ENCODE results near the gene KLHL29.
A peak's percentile ranks its signal among the peaks of the same experiment; 100 is the strongest.

KLHL29 gene

DNA sequence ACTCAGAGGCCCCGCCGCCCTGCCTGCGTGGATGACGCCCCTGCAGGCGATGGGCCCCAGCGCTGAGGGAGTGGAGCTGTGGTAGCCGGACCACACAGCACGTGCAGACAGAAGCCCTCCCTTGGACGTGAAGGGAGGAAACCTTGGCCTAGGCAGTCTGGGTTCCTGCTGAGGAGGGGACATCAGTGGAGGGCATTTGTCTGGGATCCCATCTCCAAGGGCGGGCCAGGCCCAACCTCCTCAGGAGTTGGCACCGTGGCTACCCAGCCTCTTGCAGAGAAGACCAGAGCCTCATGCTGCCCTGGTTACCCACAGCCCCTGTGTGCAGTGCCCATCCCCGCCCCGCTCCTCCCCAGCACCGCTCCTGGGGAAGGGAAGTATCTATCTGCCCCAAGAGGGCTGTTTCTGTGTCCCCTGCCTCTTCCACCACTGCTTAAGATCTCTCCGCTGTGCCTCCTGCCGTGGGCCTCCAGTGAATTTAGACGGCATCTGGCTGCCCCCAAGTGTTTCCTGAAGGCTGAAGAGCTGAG is 241.8 kb downstream of the KLHL29 start:
- DNase-seq, result no peak

DNA sequence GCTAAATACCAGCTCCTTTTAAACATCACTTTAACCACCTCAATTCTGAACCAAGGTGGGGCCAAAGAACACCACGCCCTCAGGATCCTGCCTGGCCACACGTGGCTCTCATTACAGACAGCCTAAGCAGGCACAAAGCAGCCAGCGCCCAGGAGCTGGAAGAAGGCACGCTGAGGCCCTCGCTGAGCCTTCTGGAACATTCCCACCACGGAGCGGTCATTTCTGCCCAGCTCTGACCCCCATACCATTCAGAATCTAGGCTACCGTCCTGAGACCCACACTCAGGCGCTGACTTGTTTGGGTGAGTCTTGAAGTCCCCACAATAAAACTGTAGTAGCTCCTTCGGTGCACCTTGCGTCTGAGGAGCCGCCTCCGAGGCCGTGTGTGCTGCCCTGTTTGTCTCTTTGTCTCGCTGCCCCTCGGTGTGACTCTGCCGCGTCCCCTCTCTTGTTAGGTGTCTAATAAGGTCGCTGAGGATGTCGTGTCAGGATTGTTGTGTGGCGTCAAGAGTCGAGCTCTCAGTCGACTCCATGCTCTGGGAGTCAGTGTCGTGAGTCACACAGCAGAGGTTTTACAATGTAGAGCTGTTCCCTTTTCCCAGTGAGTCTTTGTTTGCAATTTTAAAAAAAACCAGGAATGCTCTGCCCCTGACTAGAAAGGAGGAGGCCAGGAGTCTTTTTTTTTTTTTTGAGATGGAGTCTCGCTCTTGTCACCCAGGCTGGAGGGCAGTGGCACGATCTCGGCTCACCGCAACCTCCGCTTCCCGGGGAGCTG is 242.4 kb downstream of the KLHL29 start:
- DNase-seq, result no peak

DNA sequence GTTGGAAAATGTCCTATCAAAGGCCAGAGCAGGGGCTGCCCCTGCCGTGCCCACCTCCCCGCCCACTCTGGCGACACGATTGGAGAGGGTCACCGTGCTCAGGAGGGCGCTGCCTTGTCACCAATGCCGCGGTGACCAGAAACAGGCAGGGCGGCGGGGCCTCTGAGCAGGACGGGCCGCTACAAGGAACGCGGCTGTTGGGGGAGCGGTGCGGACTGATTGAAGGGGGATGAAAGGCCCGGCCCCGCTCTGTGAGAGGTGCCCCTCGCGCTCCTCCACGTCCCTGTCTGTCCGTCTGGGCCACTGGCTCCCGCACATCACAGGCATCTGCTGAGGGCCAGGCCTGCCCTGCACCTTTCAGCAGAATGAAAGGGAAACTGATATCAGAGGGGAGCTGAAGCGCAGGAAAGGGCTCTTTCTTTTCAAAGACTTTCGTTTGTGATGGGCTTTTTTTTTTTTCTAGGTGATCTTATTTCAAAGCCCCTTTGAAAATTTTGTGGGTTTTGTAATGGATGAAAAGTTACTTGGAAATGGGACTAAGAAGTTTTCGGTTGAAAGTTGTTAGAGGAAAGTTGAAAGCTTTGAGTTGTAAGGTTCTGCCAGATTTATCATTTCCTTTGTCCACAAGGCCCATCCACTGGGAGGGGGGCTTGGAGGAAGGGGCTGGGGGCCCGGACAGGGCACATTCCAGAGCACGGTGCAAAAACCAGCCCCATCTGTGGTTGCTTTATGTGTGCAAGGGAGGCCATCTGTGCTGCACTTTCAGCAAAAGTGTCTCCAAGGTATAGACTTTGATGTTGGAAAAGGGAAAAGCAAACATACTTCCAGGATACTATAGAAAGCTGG is 244.2 kb downstream of the KLHL29 start:
- DNase-seq, result no peak

DNA sequence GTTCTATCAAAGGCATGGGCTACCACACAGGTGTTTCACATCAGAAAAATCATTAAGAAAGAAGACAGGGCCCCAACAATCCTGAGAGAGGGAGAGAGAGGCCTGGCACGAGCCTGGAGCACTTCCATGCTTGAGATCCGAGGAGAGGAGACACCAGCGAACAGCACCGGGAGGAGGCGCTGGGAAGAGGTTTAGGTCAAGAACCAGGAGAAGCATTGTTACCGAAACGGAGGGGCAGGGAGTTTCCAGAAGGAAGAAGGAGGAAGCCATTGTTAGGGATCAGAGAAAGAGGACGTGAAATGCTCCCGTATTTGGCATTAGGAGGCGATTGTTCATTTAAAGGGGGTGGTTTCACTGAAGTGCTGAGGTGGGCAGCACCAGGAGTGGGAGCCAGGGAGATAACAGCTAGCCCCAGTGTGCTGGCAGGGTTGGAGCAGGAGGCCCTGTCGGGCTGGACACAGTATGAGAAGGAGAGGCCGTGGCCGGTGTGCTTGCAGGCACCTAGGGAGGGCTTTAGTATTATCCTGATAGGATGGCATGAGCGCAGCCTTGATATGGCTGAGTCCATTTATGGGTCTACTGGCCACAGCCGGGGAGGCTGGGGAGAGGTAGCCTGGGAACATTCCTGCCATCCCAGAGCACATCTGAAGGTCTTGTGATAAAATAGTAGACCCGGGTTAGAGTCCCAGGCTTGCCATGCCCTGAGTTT is 244.9 kb downstream of the KLHL29 start:
- no peak for DNase-seq

DNA sequence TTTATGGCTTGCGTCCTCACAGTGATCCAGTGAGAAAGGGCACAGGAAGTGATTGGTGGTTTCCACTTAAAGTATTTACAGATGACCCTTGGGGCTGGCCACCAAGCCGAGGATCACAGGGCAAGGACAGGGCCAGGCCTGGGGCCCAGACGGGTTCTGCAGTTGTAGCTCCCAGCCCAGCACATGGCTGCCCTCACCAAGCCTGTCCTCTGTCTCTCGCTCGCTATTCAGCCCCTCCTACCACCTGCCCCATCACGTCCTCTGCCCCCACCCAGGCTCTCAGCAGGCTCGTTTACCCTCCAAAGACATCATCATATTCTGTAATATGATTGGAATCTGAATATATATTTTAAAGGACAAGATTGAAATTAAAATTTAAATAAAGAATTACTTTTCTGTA is 246.0 kb downstream of the KLHL29 start:
- no peak for DNase-seq

DNA sequence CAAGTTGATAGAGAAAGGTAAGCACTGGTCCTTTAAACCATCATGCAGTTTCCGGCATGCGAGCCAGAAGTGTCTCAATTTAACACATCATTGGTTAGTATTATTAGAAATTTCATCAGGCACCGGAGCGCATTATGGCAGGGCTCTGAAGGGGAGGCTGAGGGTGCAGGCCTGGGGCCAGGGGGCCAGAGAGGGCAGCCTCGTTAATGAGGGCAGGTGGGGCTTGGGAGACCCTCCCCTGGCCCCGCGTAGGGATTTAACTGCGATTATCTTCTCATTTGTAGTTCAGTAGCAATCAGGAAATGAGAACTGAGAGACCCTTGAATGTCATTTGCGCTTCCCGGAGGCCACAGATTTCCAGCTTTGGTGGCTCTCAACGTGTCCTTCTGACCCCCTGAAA is 246.4 kb downstream of the KLHL29 start:
- DNase-seq, result no peak

DNA sequence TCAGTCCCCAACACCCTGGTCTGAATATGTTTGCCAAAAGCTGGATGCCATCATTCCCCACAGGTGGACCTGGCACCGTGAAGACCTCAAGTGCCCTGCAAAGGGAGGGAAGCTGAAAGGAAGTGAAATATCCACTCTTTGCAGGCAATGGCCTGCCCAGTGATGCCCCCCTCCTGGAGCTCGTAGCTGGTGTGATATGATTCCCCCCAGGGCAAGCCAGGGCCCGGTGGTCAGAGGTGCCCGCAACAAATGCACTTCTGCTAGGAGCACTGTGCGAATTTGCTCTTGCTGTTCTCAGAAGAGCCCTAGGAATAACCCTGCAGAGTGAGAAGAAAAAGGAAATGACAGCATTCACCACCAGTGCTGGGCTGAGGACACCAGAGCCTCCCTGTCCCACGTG is 247.4 kb downstream of the KLHL29 start:
- no peak for DNase-seq

DNA sequence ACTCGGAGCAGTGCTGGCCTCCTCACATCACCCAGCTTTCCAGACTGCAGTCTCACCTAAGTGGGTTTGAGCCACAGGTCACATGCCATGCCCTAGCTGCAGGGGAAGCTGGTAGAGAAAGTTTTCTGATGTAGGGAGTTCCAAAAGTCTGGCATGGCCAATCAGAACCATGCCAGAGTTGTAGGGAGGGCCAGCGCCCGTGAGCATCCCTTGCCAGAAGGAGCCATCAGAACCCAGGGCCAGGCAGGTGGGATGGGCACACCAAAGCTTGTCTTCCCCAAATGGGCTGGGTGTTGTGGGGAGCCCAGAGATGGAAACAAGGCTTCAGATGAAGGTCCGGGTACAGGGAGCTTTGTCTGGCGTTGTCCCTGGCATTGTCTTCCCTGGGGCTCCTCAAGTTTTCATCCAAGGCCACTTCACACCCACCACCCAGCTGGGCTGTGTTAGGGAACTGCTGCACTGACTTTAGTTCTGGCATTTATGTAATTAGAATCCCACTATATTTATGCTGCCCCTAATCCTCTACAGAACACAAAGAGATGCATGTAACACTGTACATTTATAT is 247.9 kb downstream of the KLHL29 start:
- DNase-seq, result no peak

DNA sequence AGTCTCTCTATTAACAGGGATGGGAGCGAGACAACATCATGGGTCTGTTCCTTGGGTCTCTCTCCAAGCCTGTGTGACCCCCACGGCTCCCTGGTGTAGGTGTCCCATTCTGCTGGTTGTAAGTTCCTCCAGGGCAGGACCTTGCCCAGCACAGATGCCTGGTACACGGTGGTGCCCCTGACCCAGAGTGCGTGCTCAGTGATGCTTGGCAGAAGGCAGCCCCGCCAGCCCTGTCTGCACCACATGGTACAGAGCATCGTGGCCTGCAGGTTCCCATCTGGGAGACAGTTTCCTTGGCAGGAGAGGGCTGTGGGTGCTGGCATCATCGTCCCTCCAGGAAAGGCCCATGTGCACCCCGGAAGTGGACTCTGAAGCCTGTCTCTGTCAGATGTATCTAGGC is 249.0 kb downstream of the KLHL29 start:
- no peak for DNase-seq

DNA sequence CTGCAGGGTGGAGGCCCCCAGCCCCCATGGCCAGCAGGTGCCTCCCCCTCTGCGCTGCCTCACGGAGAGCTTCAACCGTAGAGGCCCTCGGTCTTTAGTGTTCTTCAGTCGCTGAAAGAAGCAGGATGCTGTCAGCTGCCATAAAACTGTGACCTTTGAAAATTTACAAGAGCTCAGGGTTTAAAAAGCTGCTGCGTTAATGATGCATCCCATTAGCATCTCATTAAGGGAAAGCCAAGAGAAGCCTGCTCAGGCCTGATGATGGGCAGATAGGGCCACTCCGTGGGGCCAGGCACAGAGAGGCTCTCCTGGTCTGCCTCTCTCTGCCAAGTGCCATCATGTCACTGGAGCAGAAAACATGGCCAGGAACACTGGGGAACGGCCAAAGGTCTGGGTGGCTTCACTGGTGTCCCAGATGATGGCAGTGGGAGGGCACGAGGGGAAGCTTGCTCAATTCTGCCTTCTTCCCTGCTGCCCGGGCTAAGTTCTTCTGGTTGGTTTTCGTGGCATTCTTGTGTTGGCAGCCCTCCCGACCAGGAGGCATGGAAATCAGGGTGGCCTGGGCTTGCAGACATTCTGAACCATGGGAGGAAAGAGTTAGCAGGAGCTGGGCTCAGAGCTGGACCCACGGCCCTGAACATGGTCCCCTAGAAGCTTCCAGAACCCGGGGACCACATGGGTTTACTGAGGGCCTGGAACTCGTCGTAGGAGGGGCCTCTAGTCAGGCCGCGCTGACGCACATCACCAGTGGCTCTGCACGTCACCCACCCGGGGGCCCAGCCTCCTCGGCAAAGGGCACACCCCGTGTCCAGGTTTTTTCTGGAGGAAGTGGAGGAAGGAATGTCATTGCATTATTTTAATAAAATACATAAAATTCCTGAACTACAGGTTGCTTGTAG is 250.7 kb downstream of the KLHL29 start:
- no peak for DNase-seq

DNA sequence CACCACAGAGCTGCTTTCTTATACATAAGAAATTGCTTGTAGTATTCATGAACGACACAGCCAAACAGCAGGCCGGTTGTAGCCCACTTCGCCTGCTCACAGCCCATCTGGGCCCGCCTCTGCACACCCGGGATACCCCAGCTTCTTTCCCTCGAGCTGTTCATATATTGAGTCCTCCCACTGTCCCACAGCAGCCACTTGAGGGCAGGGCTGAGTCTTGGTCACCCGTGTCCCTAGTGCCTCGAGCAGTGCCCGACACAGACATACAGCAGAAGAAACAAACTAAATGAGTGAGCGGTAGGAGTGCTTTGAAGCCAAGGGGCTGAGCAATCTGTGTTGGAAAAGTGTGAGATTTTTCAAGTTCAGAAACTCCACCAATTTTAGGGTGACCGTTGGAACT is 251.4 kb downstream of the KLHL29 start:
- peak in 2 of 56 donors; percentile 8 to 14 for DNase-seq

DNA sequence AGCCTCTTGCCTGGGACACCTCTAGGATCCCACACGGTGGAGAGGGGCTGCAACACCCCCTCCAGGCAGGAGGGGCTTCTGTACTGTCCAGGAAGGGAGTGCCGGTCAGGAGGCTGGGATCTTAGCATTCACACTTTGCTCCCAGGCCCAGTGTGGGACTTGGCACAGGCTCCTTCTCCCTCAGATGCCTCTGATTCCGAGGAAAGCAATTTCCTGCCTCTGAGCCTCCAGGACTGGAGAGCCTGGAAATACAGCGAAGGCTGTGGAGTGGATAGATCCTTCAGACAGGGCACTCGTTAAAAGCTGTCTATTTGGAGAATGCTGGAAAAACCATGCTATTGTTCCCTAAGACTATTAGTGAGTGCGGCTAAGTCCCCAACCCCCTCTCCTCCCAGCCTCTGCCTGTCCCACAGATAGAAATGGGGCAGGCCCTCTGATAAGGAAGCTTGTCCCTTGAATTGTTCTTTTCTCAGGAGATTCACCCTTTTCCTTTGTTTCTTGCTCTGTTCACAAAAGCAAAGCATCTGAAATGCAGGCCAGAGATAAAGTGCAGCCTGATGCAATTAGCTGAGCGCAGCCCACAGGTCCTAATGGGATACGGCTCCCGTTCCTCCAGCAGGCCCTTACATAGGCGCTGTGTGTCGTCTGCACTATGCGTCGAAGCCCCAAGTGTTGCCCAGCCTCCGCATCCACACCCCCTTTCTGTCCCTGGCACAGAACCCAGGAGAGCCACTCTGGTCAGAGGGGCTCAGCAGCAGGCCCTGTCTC is 252.2 kb downstream of the KLHL29 start:
- DNase-seq, result no peak

DNA sequence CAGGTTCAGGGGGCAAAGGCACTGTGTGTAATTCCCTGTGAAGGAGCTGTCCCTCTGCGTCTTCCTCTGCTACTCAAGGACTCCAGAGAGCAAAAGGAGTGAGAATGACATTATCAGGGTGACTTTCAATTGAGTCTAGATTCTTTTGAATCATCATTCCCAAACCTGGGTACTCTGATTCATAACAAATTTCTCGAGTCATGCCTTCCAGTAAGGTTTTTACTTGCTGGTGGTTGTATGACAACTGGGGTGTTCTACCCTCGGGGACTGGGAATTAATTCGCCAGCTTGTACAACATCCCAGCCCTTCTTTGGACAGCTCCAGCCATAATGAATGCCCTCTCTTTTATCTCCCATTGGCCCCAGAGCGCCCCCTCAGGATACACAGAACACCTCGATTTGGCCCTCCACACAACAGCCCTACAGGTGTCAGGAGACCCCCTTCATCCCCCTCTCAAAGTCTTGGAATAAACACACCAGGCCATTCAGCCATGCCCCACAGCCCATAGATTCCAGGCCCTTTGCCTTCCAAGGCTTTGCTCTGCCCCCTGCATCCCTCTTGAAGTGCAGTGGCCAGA is 254.5 kb downstream of the KLHL29 start:
- DNase-seq, result no peak

DNA sequence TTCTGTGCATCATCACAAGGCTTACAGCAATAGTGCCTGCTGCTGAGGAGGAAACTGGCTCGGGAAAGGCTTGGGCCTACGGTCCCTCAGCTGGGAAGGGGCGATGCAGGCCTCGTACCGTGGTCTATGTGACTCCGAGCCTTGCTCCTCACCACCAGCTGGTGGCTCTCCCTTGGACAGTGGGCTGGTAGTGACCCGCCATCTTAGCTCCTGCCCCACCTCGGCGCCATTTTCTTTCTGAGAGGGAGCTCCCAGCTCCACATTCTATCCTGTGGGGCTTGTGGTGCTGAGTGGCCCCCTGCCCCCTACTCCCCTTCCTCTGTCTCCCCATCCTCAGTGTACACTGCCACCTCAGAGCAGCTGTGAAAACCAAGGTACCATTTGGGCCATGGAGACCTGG is 255.7 kb downstream of the KLHL29 start:
- no peak for DNase-seq

DNA sequence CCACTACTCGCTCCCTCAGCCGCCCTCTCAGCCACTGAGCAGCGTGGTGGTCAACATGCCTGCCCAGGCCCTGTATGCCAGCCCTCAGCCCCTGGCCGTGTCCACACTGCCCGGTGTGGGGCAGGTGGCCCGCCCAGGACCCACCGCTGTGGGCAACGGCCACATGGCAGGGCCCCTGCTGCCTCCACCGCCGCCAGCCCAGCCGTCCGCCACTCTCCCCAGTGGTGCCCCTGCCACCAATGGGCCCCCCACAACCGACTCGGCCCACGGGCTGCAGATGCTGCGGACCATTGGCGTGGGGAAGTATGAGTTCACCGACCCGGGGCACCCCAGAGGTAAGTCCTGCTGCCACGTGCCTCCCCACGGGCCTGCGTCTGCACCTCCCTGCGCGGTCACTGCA is 257.5 kb downstream of the KLHL29 start:
- DNase-seq, result no peak

DNA sequence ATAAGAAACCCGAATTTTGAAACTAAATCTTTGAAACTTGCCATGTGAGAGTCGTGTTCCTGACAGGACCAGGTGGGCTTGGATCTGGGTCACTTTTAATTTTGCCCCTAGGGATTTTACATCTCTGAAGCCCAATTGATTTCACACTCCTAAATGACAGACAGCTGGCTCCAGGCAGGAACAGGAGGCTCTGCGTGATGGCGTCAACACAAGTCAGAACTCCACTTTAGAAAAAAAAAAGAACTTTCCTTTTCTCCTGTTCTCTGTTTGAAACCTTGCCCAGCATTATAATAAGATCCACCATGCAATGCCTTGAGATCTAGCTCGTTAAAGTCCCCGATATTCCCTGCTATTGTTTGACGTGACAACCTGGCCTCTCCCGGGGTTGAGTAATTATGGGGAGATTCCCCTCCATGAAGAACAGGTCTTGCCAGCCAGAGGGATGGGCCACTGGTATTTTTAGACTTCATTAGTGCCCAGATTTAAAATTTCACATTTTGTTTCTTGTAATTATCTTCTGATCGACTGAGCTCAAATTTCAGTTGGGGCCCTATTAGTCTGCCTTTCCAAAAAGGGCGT is 260.3 kb downstream of the KLHL29 start:
- no peak for DNase-seq

DNA sequence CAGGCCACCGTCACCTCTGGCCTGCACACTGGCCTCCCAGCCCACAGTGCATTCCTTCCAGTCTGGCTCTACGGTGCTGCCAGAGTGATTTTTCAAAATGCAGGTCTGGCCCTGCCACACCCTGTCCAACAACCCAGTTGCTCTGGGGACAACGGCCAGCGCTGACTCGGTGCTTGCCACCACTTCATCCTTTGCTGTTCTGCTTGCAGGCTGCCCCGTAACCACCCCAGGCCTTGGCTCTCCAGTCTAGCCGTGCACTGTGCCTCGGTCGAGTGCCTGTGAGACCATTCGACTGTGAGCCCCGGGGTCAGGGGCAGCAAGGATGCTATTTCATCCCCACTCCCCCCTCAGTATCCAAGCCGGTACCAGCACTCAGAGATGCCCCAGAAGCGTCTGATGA is 262.6 kb downstream of the KLHL29 start:
- no peak for DNase-seq

DNA sequence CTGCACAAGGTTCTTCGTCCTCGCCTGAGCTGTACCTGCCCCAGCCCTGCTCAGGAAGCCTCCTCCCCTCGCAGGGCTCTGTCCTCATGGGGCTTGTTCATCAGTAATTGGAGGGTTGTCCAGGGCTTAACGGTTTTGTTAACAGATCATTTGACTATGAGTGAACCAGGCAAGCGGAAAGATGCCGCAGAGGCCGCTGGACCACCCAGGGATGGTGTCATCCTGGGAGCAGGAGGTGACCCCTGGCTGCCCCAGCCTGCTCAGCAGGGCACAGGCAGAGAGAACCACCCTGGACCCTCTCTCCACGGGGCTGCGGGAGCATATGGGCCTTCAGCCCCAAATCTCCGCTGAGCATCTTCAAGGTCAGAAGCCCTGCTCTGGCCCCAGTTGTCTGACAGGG is 264.3 kb downstream of the KLHL29 start:
- DNase-seq, result no peak

DNA sequence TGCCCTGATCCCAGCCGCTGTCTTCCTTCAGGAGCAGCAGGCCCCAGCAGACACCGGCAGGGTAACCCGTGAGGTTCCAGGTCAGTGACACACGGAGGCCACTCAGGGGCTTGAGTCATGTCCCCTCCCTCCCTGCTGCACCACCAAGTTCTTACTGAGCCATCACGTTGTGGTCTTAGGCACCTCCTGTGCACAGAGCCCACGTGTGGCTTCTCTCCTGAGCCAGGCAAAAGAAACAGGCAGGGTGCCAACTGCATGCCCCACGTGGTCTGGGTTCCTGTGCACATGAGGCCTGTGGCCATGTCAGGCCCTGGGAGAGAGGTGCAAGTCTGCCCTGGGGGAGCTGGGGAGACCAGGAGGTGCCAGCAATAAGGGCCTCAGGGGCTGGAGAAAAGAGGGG is 264.8 kb downstream of the KLHL29 start:
- DNase-seq, result no peak
